PFSK-1 (cell line): Measurements from ENCODE around the gene MRTO4.

Experiments used
- FOXP2 ChIP-seq: optimal IDR thresholded peaks from 2 replicates; pipeline ENCODE3; 2011; ENCODE audit warnings: borderline replicate concordance, control low read depth, inconsistent platforms; ENCODE audit not compliant: insufficient read depth; ENCODE audit errors: extremely low read length, extremely low read depth
- POLR2AphosphoS5 ChIP-seq: IDR thresholded peaks from 2 replicates; pipeline ENCODE4 v1.6.1; 2012; ENCODE audit warnings: low read depth, mild to moderate bottlenecking, control low read depth, low read length, moderate library complexity
- REST ChIP-seq, 2 experiments: IDR thresholded peaks; 2 replicates each; pipeline versions ENCODE4 v1.6.1 to v1.8.0; 2011 to 2012; ENCODE audit warnings: low read depth in 2 of 2, low read length in 2 of 2, control low read depth in 1 of 2, inconsistent platforms in 1 of 2, mild to moderate bottlenecking in 1 of 2, moderate library complexity in 1 of 2; ENCODE audit not compliant: insufficient read depth in 1 of 2
- SIN3A ChIP-seq: IDR thresholded peaks from 2 replicates; pipeline ENCODE4 v1.6.1; 2012; ENCODE audit warnings: mild to moderate bottlenecking, low read length, moderate library complexity, borderline replicate concordance; ENCODE audit not compliant: insufficient read depth
- TAF1 ChIP-seq: IDR thresholded peaks from 2 replicates; pipeline ENCODE4 v1.6.1; 2012; ENCODE audit warnings: low read length, control low read depth, borderline replicate concordance; ENCODE audit not compliant: insufficient read depth

GRCh38 chr1:19254416-19254815 is 2.8 kb downstream of the MRTO4 start:
- TF ChIP-seq REST (IDR thresholded peaks at IDR 0.05; ENCODE audit: insufficient read depth in 1 of 2, low read depth in 2 of 2, low read length in 2 of 2) (no peak), POLR2AphosphoS5 (no peak), TAF1 (no peak), SIN3A (no peak), FOXP2 (no peak)
